HepG2 (cell line): ENCODE results near the gene ERO1A. TPM values are rescaled to one million over a fixed set of nuclear protein-coding genes. Genes with fewer than 3 reads are reported as not detected.

Experiments used
- ATAC-seq: fragments of 200-7000 bp; cut with Tn5 transposase; 3 replicates; pipeline ENCODE4 v1.9.1; 2020; ENCODE audit warnings: mild to moderate bottlenecking, moderate library complexity
- BruUV-seq: library from RNA; stranded (reverse); fragments of 400-500 nt; replicated peaks from 2 replicates; lab custom pipeline; 2021; lab: Mats Ljungman, UMichigan
- CTCF ChIA-PET: fragments of 300-600 bp; formaldehyde crosslinking; extraction: SDS; loops from one replicate; lab custom pipeline; 2021; ENCODE audit warnings: low total read pairs, inconsistent platforms, low intra/inter-chr PET ratio; lab: Yijun Ruan, JAX
- POLR2A ChIA-PET: fragments of 350-600 bp; sonication (Branson Sonifier 250); formaldehyde crosslinking; loops from one replicate; lab custom pipeline; 2020; ENCODE audit warnings: antibody characterized with exemption, inconsistent platforms; lab: Yijun Ruan, JAX
- DNase-seq: peaks from one replicate; pipeline ENCODE4 v3.0.0-alpha.2; 2015; ENCODE audit warnings: low spot score
- FAIRE-seq: peaks from 3 replicates; lab custom pipeline; 2011; peaks lifted over from hg19 to GRCh38; lab: Jason Lieb, UNC
- H2AFZ ChIP-seq: one replicate; pipeline ENCODE4 v1.6.1; 2011; ENCODE audit warnings: low read length, inconsistent platforms
- H3K27ac ChIP-seq: fragments of 300-600 bp; 3 replicates; pipeline ENCODE4 v1.8.0; 2011; ENCODE audit warnings: mixed run types, mild to moderate bottlenecking, mixed read lengths, low read length, inconsistent platforms; ENCODE audit not compliant: insufficient read depth; ENCODE audit errors: extremely low read length
- H3K27me3 ChIP-seq, 2 experiments: fragments of 200-600 bp in 1 of 2; 2 replicates in 1 of 2; 3 replicates in 1 of 2; pipeline versions ENCODE4 v1.6.0 to v1.8.0; 2011; ENCODE audit warnings: low read length in 2 of 2, mild to moderate bottlenecking in 2 of 2, moderate library complexity in 2 of 2, inconsistent platforms in 1 of 2; ENCODE audit not compliant: insufficient read depth in 2 of 2, control insufficient read depth in 1 of 2
- H3K36me3 ChIP-seq, 2 experiments: fragments of 200-600 bp in 1 of 2; replicated peaks in 1 of 2; 2 replicates in 1 of 2; 3 replicates in 1 of 2; pipeline versions ENCODE4 v1.5.1 to v1.8.0; 2011; ENCODE audit warnings: low read length in 2 of 2, inconsistent platforms in 1 of 2; ENCODE audit not compliant: insufficient read depth in 2 of 2, control insufficient read depth in 1 of 2
- H3K4me1 ChIP-seq: 2 replicates; pipeline ENCODE4 v1.5.1; 2012; ENCODE audit warnings: low read length, inconsistent platforms; ENCODE audit not compliant: insufficient read depth
- H3K4me2 ChIP-seq: 2 replicates; pipeline ENCODE4 v1.6.0; 2011; ENCODE audit warnings: low read depth, low read length, inconsistent platforms
- H3K4me3 ChIP-seq, 3 experiments: fragments of 200-600 bp in 1 of 3; sonication (generic), shearing (Covaris generic) in 1 of 3; replicated peaks in 1 of 3; 2 replicates each; pipeline ENCODE4 v1.5.1; 2011 to 2016; ENCODE audit warnings: low read length in 3 of 3, inconsistent platforms in 2 of 3, low read depth in 2 of 3, mild to moderate bottlenecking in 2 of 3, control low read depth in 1 of 3, mixed read lengths in 1 of 3; ENCODE audit not compliant: insufficient read depth in 1 of 3
- H3K79me2 ChIP-seq: one replicate; pipeline ENCODE4 v1.6.1; 2011; ENCODE audit warnings: low read length, inconsistent platforms; ENCODE audit not compliant: insufficient read depth
- H3K9ac ChIP-seq: 2 replicates; pipeline ENCODE4 v1.6.0; 2011; ENCODE audit warnings: mild to moderate bottlenecking, low read depth, low read length, inconsistent platforms; ENCODE audit not compliant: insufficient read depth
- H3K9me3 ChIP-seq: 2 replicates; pipeline ENCODE4 v1.5.1; 2012; ENCODE audit warnings: mild to moderate bottlenecking, low read length
- H4K20me1 ChIP-seq: 2 replicates; pipeline ENCODE4 v1.6.0; 2011; ENCODE audit warnings: inconsistent platforms, mild to moderate bottlenecking, low read length, moderate library complexity; ENCODE audit not compliant: insufficient read depth
- CBX2 ChIP-seq, 2 experiments: fragments of 200-600 bp in 1 of 2; sonication (generic); formaldehyde crosslinking in 1 of 2; IDR thresholded peaks; 2 replicates each; pipeline versions ENCODE4 v1.7.0 to v1.8.1; 2018 to 2022; ENCODE audit warnings: low read depth in 2 of 2, low read length in 1 of 2, mild to moderate bottlenecking in 1 of 2, missing genetic modification reagents in 1 of 2
- CC2D1A ChIP-seq: sonication (generic); formaldehyde crosslinking; IDR thresholded peaks from 2 replicates; pipeline ENCODE4 v1.8.1; 2023; ENCODE audit warnings: mild to moderate bottlenecking, missing genetic modification reagents
- CEBPB ChIP-seq: IDR thresholded peaks from 2 replicates; pipeline ENCODE4 v1.6.1; 2011; ENCODE audit warnings: low read depth, low read length, improper control_type of control experiment, borderline replicate concordance
- CREB1 ChIP-seq, 2 experiments: fragments of 450-650 bp in 1 of 2; IDR thresholded peaks; 2 replicates each; pipeline ENCODE4 v1.6.1; 2016 to 2017; ENCODE audit warnings: control low read depth in 1 of 2, mild to moderate bottlenecking in 1 of 2, missing compliant biosample characterization in 1 of 2, missing genetic modification characterization in 1 of 2
- CREM ChIP-seq, 2 experiments: sonication (generic) in 1 of 2; formaldehyde crosslinking in 1 of 2; IDR thresholded peaks; 2 replicates each; pipeline versions ENCODE4 v1.4.0 to v1.6.1; 2016 to 2020; ENCODE audit warnings: antibody characterized with exemption in 1 of 2, mild to moderate bottlenecking in 1 of 2, missing genetic modification reagents in 1 of 2
- HES4 ChIP-seq: sonication (generic); formaldehyde crosslinking; IDR thresholded peaks from 2 replicates; pipeline ENCODE4 v1.9.0; 2021; ENCODE audit warnings: mild to moderate bottlenecking, missing genetic modification reagents, borderline replicate concordance
- HMG20A ChIP-seq: IDR thresholded peaks from 2 replicates; pipeline ENCODE4 v1.6.1; 2016; ENCODE audit warnings: borderline replicate concordance
- REXO4 ChIP-seq: sonication (generic); formaldehyde crosslinking; IDR thresholded peaks from 2 replicates; pipeline ENCODE4 v1.8.0; 2022; ENCODE audit warnings: missing genetic modification reagents, mild to moderate bottlenecking, borderline replicate concordance
- SRSF4 ChIP-seq: fragments of 200-400 bp; formaldehyde crosslinking; IDR thresholded peaks from one replicate; pipeline ENCODE4 v1.6.1; 2018; ENCODE audit warnings: mild to moderate bottlenecking, low read depth, low read length, moderate library complexity; ENCODE audit not compliant: poor library complexity, severe bottlenecking
- ZMAT3 ChIP-seq: sonication (generic); formaldehyde crosslinking; conservative IDR thresholded peaks from 2 replicates; pipeline ENCODE4 v1.7.0; 2021; ENCODE audit warnings: missing genetic modification reagents
- WGBS: methylation state at CpG from one replicate; pipeline ENCODE4 v1.1.6; 2017; ENCODE audit warnings: low lambda C conversion rate; 5-methylcytosine and 5-hydroxymethylcytosine counted together
- in situ Hi-C: cut with HindIII; loops from 2 replicates; pipeline ENCODE4 v1.10.0; 2017; ENCODE audit warnings: low pct_unique_long_range_greater_than_20kb; ENCODE audit not compliant: extremely low pct_ligation_motif_present
- intact Hi-C: fragments of 100-400 bp; cut with micrococcal nuclease; formaldehyde crosslinking; loops from one replicate; pipeline ENCODE4 v1.10.0; 2022; ENCODE audit not compliant: unreplicated experiment
- polyA plus RNA-seq, 8 experiments: library from polyadenylated mRNA; depleted of rRNA in 3 of 8; stranded (reverse) in 7 of 8; unstranded in 1 of 8; fragments of >200 nt; fragmentation: Illumina TruSeq in 4 of 8; extraction: Trizol in 4 of 8; gene quantifications; 2 replicates each; pipeline versions ENCODE4 v1.2.1 to v1.2.3, GENCODE V29; 2011 to 2016; ENCODE audit warnings: low read depth in 4 of 8, missing spikeins in 1 of 8, mixed read lengths in 1 of 8; ENCODE audit not compliant: insufficient read depth in 1 of 8
- total RNA-seq, 5 experiments: library from RNA; depleted of rRNA; stranded (reverse); fragments of >200 nt; fragmentation: Illumina TruSeq; extraction: Trizol; gene quantifications; 2 replicates each; pipeline ENCODE4 v1.2.3, GENCODE V29; 2016; ENCODE audit warnings: low read depth in 1 of 5
- TF ChIP-seq, protein P1 (sequence below): sonication (generic); formaldehyde crosslinking; IDR thresholded peaks from 2 replicates; pipeline ENCODE4 v1.5.0; 2020; ENCODE audit warnings: mild to moderate bottlenecking, missing genetic modification reagents, borderline replicate concordance
- TF ChIP-seq, protein P2 (sequence below): sonication (generic); formaldehyde crosslinking; IDR thresholded peaks from 2 replicates; pipeline ENCODE4 v1.4.0; 2020; ENCODE audit warnings: missing genetic modification reagents

The ERO1A gene
- total and polyA plus RNA-seq, 2 of the 13 experiments (the other 11 are each of a cell fraction or from before 2014, with no cell fraction given), result 60.3 to 137 TPM

DNA sequence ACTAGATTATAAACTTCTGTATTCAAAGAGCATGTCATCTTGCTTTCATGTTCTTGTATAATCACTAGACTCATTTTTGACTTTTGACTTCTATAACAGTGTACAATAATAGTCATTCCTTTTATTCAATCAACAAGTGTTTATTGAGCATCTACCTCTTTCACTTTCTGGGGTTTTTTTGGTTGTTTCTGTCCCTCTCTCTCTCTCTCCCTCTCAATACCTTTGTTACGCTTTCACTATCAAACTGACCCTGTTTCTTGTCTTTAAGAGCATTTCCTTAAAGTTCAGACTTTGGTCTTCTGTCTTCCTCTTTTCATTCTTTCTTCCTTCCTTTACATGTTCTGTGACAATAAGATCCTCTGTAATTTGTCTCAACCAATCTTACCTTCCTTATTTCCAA, 93.2 kb downstream of the ERO1A start:
- FAIRE-seq, result no peak
- ChIA-PET POLR2A (no interaction called here), CTCF (no interaction called here)
- Histone ChIP-seq H3K27ac (no peak overlapping the region), H3K79me2 (no peaks in the 10 kb centered on the region), H3K9me3 (no peaks in the 10 kb centered on the region), H3K36me3 (no peaks in the 10 kb centered on the region), H3K4me1 (no peaks in the 10 kb centered on the region), H3K4me3 (no peak overlapping the region), H2AFZ (no peak overlapping the region), H3K4me2 (no peak overlapping the region), H3K9ac (no peak overlapping the region), H4K20me1 (no peaks in the 10 kb centered on the region), H3K27me3 (no peaks in the 10 kb centered on the region)
- in situ Hi-C loops (no loop called here), intact Hi-C loops (no loop called here)
- no peak for ATAC-seq
- no peak for TF ChIP-seq ZMAT3 (CRISPR knock-in tag)
- TF ChIP-seq HES4 (CRISPR knock-in tag), result no peak
- no peak for TF ChIP-seq CREB1 (IDR thresholded peaks at IDR 0.05)
- TF ChIP-seq CREB1 (CRISPR knock-in tag; IDR thresholded peaks at IDR 0.05), result no peak
- TF ChIP-seq, protein P1, sequence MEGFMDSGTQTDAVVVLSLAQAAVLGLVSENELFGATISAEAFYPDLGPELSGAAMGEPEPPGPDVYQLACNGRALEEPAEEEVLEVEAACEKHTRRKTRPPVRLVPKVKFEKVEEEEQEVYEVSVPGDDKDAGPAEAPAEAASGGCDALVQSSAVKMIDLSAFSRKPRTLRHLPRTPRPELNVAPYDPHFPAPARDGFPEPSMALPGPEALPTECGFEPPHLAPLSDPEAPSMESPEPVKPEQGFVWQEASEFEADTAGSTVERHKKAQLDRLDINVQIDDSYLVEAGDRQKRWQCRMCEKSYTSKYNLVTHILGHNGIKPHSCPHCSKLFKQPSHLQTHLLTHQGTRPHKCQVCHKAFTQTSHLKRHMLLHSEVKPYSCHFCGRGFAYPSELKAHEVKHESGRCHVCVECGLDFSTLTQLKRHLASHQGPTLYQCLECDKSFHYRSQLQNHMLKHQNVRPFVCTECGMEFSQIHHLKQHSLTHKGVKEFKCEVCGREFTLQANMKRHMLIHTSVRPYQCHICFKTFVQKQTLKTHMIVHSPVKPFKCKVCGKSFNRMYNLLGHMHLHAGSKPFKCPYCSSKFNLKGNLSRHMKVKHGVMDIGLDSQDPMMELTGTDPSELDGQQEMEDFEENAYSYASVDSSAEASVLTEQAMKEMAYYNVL (CRISPR knock-in tag), result no peak
- TF ChIP-seq REXO4 (CRISPR knock-in tag), result no peak
- TF ChIP-seq CREM (IDR thresholded peaks at IDR 0.05), result no peak
- TF ChIP-seq CREM (CRISPR knock-in tag; IDR thresholded peaks at IDR 0.05), result no peak
- DNase-seq, result no peak
- BruUV-seq, result no TSS peak
- 96% methylated on average over 1 of the region's 1 CpG for WGBS

DNA sequence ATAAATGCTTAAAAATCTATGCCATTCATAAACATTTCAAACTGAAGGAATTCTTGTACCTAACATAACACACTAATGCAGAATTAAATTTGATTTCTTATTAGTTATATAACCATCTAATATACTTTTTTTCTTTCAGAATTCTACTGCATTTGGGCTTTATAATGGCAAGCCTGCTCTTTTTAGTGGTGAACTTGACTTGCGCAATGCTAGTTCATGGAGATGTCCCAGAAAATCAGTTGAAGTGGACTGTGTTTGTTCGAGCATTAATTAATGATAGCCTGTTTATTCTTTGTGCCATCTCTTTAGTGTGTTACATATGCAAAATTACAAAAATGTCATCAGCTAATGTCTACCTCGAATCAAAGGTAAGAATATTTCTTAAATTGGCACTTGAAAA, 95.4 kb downstream of the ERO1A start:
- no TSS peak for BruUV-seq
- WGBS, result 71% methylated on average over 3 of the region's 3 CpGs
- ChIA-PET CTCF (no interaction called here), POLR2A (no interaction called here)
- no peaks in the 10 kb centered on the region for H3K27me3 ChIP-seq
- H3K4me1 ChIP-seq, result peaks cover 15% of the 10 kb centered on the region
- no peak overlapping the region for H2AFZ ChIP-seq
- H4K20me1 ChIP-seq, result no peaks in the 10 kb centered on the region
- no peak overlapping the region for H3K9ac ChIP-seq
- no peak for DNase-seq
- intact Hi-C loops (no loop called here), in situ Hi-C loops (no loop called here)
- H3K9me3 ChIP-seq, result no peaks in the 10 kb centered on the region
- no peak for ATAC-seq
- no peak overlapping the region for H3K4me3 ChIP-seq
- H3K4me2 ChIP-seq, result no peak overlapping the region
- H3K36me3 ChIP-seq, result no peaks in the 10 kb centered on the region
- H3K27ac ChIP-seq, result no peak overlapping the region
- FAIRE-seq, result no peak
- no peaks in the 10 kb centered on the region for H3K79me2 ChIP-seq
- TF ChIP-seq, protein P2, sequence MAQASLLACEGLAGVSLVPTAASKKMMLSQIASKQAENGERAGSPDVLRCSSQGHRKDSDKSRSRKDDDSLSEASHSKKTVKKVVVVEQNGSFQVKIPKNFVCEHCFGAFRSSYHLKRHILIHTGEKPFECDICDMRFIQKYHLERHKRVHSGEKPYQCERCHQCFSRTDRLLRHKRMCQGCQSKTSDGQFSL (CRISPR knock-in tag), result no peak
- TF ChIP-seq SRSF4 (no peak), CEBPB (peak; percentile 59), CBX2 (IDR thresholded peaks at IDR 0.05; ENCODE audit: low read depth, low read length) (no peak), CBX2 (CRISPR knock-in tag; IDR thresholded peaks at IDR 0.05; ENCODE audit: low read depth) (no peak), HMG20A (CRISPR knock-in tag) (no peak), CC2D1A (CRISPR knock-in tag) (no peak)
